ENCODE results near the gene ACTL7A. TPM values are rescaled to one million over a fixed set of nuclear protein-coding genes. Genes with fewer than 3 reads are reported as not detected.

The ACTL7A gene
- polyA plus RNA-seq, 1 donor (not counting 4 experiments of a cell fraction or from before 2014, with no cell fraction given) = not detected

DNA sequence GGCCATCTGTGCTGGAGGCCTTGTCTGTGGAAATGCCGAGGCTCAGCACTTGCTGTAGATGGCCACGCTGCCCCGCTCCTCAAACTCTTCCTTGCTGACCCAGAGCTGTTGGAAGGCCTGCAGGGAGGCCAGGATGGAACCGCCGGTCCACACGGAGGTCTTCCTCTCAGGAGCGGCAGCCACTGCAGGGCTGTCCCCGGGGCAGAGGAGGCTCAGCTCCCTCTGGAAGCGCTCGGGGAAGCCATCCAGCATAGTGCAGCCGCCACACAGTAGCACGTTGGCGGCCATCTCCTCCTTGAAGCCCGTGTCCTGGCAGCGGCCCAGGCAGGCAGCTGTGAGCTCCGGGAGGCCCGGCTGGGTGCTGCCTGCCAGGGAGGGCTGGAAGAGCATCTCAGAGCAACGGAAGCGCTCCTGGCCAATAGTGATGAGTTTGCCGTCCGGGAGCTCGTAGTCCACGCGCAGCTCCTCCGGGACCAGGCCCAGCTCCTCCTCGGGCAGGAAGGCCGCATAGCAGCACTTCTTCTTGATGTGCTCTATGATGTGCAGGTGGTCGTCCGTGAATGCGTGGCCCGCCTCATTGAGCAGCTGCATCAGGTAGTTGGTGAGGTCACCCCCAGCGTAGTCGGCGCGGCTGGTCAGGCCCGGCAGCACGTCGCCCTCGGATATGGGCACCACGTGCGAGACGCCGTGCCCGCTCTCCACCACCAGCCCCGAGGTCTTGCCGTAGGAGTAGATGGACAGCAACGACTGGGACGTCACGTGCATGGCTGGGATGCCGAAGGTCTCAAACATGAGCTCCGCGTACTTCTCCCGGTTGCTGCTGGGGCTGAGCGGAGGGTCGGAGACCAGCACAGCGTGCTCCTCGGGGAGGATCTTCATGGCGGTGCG, 7.2 kb upstream of the ACTL7A start:
- DNase-seq (ENCODE audit: low read depth, low spot score) (no peak), FAIRE-seq (no peak)
- Histone ChIP-seq H3K79me2 (ENCODE audit: control insufficient read depth, insufficient read depth, low read length) (no peaks in the 10 kb centered on the region), H3K9me3 (ENCODE audit: control insufficient read depth, low read depth, low read length) (no peaks in the 10 kb centered on the region), H3K9ac (ENCODE audit: control insufficient read depth, extremely low read depth, insufficient read depth, low read length) (no peak overlapping the region), H3K36me3 (ENCODE audit: control insufficient read depth in 2 of 2, extremely low read depth in 1 of 2, insufficient read depth in 2 of 2, low read length in 2 of 2) (no peaks in the 10 kb centered on the region), H3K4me3 (ENCODE audit: control insufficient read depth in 2 of 3, extremely low read depth in 1 of 3, insufficient read depth in 2 of 3, low read depth in 1 of 3, low read length in 3 of 3) (no peak overlapping the region), H3K4me1 (ENCODE audit: control insufficient read depth, extremely low read depth, insufficient read depth, low read length) (peaks cover 12% of the 10 kb centered on the region), H3K4me2 (ENCODE audit: control insufficient read depth, extremely low read depth, insufficient read depth, low read depth, low read length) (no peak overlapping the region), H3K27me3 (ENCODE audit: control insufficient read depth, extremely low read depth, insufficient read depth, low read length) (no peaks in the 10 kb centered on the region), H4K20me1 (ENCODE audit: control insufficient read depth, extremely low read depth, insufficient read depth, low read length) (no peaks in the 10 kb centered on the region), H3K9me1 (ENCODE audit: control insufficient read depth, extremely low read depth, insufficient read depth, low read length) (no peaks in the 10 kb centered on the region), H2AFZ (ENCODE audit: control insufficient read depth, low read length) (no peak overlapping the region), H3K27ac (ENCODE audit: control insufficient read depth, insufficient read depth, low read length) (no peak overlapping the region)
- TF ChIP-seq, protein P1, sequence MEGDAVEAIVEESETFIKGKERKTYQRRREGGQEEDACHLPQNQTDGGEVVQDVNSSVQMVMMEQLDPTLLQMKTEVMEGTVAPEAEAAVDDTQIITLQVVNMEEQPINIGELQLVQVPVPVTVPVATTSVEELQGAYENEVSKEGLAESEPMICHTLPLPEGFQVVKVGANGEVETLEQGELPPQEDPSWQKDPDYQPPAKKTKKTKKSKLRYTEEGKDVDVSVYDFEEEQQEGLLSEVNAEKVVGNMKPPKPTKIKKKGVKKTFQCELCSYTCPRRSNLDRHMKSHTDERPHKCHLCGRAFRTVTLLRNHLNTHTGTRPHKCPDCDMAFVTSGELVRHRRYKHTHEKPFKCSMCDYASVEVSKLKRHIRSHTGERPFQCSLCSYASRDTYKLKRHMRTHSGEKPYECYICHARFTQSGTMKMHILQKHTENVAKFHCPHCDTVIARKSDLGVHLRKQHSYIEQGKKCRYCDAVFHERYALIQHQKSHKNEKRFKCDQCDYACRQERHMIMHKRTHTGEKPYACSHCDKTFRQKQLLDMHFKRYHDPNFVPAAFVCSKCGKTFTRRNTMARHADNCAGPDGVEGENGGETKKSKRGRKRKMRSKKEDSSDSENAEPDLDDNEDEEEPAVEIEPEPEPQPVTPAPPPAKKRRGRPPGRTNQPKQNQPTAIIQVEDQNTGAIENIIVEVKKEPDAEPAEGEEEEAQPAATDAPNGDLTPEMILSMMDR (optimal IDR thresholded peaks at IDR 0.05 in 1 of 3, IDR thresholded peaks at IDR 0.05 in 1 of 3, conservative IDR thresholded peaks at IDR 0.05 in 1 of 3; ENCODE audit: extremely low read depth in 1 of 3, insufficient read depth in 2 of 3, low read length in 3 of 3) = no peak
- no peak for TF ChIP-seq EZH2 (IDR thresholded peaks at IDR 0.05; ENCODE audit: low read length)
- dilution Hi-C loops (cut with MboI; ENCODE audit: extremely low pct_ligation_motif_present, low sequenced_read_pairs) = no loop called here

DNA sequence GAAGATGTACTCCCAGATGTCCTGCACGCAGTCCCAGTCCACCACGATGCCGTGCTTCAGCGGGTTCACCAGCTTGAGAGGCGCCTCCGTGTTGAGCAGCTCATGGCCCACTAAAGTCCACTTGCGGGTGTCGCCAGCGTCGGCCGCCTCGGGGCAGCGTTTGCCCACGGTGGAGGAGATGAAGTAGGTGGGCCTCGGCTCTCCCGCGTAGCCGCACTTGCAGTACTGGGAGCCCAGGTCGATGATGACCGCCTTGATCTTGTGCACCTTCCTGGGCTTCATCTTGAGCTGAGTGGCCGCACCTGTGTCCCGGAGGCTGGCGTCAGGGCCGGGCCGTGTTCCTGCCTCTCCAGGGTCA, 6.6 kb upstream of the ACTL7A start:
- no peak overlapping the region for H3K4me2 ChIP-seq (ENCODE audit: control insufficient read depth, extremely low read depth, insufficient read depth, low read depth, low read length)
- H3K9ac ChIP-seq (ENCODE audit: control insufficient read depth, extremely low read depth, insufficient read depth, low read length) = no peak overlapping the region
- no peaks in the 10 kb centered on the region for H3K9me3 ChIP-seq (ENCODE audit: control insufficient read depth, low read depth, low read length)
- no peaks in the 10 kb centered on the region for H3K27me3 ChIP-seq (ENCODE audit: control insufficient read depth, extremely low read depth, insufficient read depth, low read length)
- H4K20me1 ChIP-seq (ENCODE audit: control insufficient read depth, extremely low read depth, insufficient read depth, low read length) = no peaks in the 10 kb centered on the region
- no peak for TF ChIP-seq EZH2 (IDR thresholded peaks at IDR 0.05; ENCODE audit: low read length)
- TF ChIP-seq, protein P1 (optimal IDR thresholded peaks at IDR 0.05 in 1 of 3, IDR thresholded peaks at IDR 0.05 in 1 of 3, conservative IDR thresholded peaks at IDR 0.05 in 1 of 3; ENCODE audit: extremely low read depth in 1 of 3, insufficient read depth in 2 of 3, low read length in 3 of 3) = no peak
- H3K36me3 ChIP-seq (ENCODE audit: control insufficient read depth in 2 of 2, extremely low read depth in 1 of 2, insufficient read depth in 2 of 2, low read length in 2 of 2) = no peaks in the 10 kb centered on the region
- H2AFZ ChIP-seq (ENCODE audit: control insufficient read depth, low read length) = no peak overlapping the region
- DNase-seq (ENCODE audit: low read depth, low spot score) (no peak), FAIRE-seq (no peak)
- dilution Hi-C loops (cut with MboI; ENCODE audit: extremely low pct_ligation_motif_present, low sequenced_read_pairs) = no loop called here
- H3K4me3 ChIP-seq (ENCODE audit: control insufficient read depth in 2 of 3, extremely low read depth in 1 of 3, insufficient read depth in 2 of 3, low read depth in 1 of 3, low read length in 3 of 3) = no peak overlapping the region
- no peak overlapping the region for H3K27ac ChIP-seq (ENCODE audit: control insufficient read depth, insufficient read depth, low read length)
- H3K9me1 ChIP-seq (ENCODE audit: control insufficient read depth, extremely low read depth, insufficient read depth, low read length) = no peaks in the 10 kb centered on the region
- H3K79me2 ChIP-seq (ENCODE audit: control insufficient read depth, insufficient read depth, low read length) = no peaks in the 10 kb centered on the region
- peaks cover 18% of the 10 kb centered on the region for H3K4me1 ChIP-seq (ENCODE audit: control insufficient read depth, extremely low read depth, insufficient read depth, low read length)

All from keratinocyte (primary cell).